ENCODE data around the gene TMPRSS3.

TMPRSS3 gene

GRCh38 chr21:42379426-42380215, 16.2 kb downstream of the TMPRSS3 start:
- Histone ChIP-seq H3K4me1 (ENCODE audit: control insufficient read depth, insufficient read depth, low read length) (peaks cover 2% of the 10 kb centered on the region; the same call in 1 of the 2 replicates), H3K36me3 (ENCODE audit: control insufficient read depth, insufficient read depth, low read length) (no peaks in the 10 kb centered on the region), H3K9me3 (ENCODE audit: control insufficient read depth, insufficient read depth, low read length) (no peaks in the 10 kb centered on the region), H3K4me3 (ENCODE audit: low read length) (no peak overlapping the region), H3K27me3 (ENCODE audit: control insufficient read depth, insufficient read depth, low read length) (no peaks in the 10 kb centered on the region), H3K27ac (ENCODE audit: low read length) (no peak overlapping the region)
- no CpG with 5 or more reads among the region's 17 CpGs for WGBS (ENCODE audit: insufficient coverage, insufficient read length)
- no peak for DNase-seq (ENCODE audit: low read depth, low spot score)

- no CpG with 5 or more reads among the region's 8 CpGs for WGBS (ENCODE audit: insufficient coverage, insufficient read length)
Measured at GRCh38 chr21:42378418-42378817, 17.4 kb downstream of the TMPRSS3 start.

GRCh38 chr21:42377951-42378340, 17.9 kb downstream of the TMPRSS3 start:
- H3K27ac ChIP-seq (ENCODE audit: low read length), result no peak overlapping the region
- no peaks in the 10 kb centered on the region for H3K27me3 ChIP-seq (ENCODE audit: control insufficient read depth, insufficient read depth, low read length)

More at GRCh38 chr21:42378418-42378817, 17.4 kb downstream of the TMPRSS3 start:
- Histone ChIP-seq H3K27me3 (ENCODE audit: control insufficient read depth, insufficient read depth, low read length) (no peaks in the 10 kb centered on the region), H3K4me3 (ENCODE audit: low read length) (no peak overlapping the region), H3K27ac (ENCODE audit: low read length) (no peak overlapping the region), H3K4me1 (ENCODE audit: control insufficient read depth, insufficient read depth, low read length) (peaks cover 2% of the 10 kb centered on the region; the same call in 1 of the 2 replicates), H3K36me3 (ENCODE audit: control insufficient read depth, insufficient read depth, low read length) (no peaks in the 10 kb centered on the region), H3K9me3 (ENCODE audit: control insufficient read depth, insufficient read depth, low read length) (no peaks in the 10 kb centered on the region)
- DNase-seq (ENCODE audit: low read depth, low spot score), result no peak

GRCh38 chr21:42377211-42377950, 18.5 kb downstream of the TMPRSS3 start:
- Histone ChIP-seq H3K4me1 (ENCODE audit: control insufficient read depth, insufficient read depth, low read length) (peaks cover 2% of the 10 kb centered on the region; the same call in 1 of the 2 replicates), H3K9me3 (ENCODE audit: control insufficient read depth, insufficient read depth, low read length) (no peaks in the 10 kb centered on the region), H3K27ac (ENCODE audit: low read length) (no peak overlapping the region), H3K36me3 (ENCODE audit: control insufficient read depth, insufficient read depth, low read length) (no peaks in the 10 kb centered on the region), H3K27me3 (ENCODE audit: control insufficient read depth, insufficient read depth, low read length) (no peaks in the 10 kb centered on the region), H3K4me3 (ENCODE audit: low read length) (no peak overlapping the region)
- DNase-seq (ENCODE audit: low read depth, low spot score), result no peak
- WGBS (ENCODE audit: insufficient coverage, insufficient read length), result no CpG with 5 or more reads among the region's 24 CpGs

More at GRCh38 chr21:42377951-42378340, 17.9 kb downstream of the TMPRSS3 start:
- no peaks in the 10 kb centered on the region for H3K36me3 ChIP-seq (ENCODE audit: control insufficient read depth, insufficient read depth, low read length)
- H3K4me1 ChIP-seq (ENCODE audit: control insufficient read depth, insufficient read depth, low read length), result peaks cover 2% of the 10 kb centered on the region; the same call in 1 of the 2 replicates
- no CpG with 5 or more reads among the region's 5 CpGs for WGBS (ENCODE audit: insufficient coverage, insufficient read length)
- no peak for DNase-seq (ENCODE audit: low read depth, low spot score)
- H3K4me3 ChIP-seq (ENCODE audit: low read length), result no peak overlapping the region
- no peaks in the 10 kb centered on the region for H3K9me3 ChIP-seq (ENCODE audit: control insufficient read depth, insufficient read depth, low read length)

- no peaks in the 10 kb centered on the region for H3K9me3 ChIP-seq (ENCODE audit: control insufficient read depth, insufficient read depth, low read length)
- WGBS (ENCODE audit: insufficient coverage, insufficient read length), result no CpG with 5 or more reads among the region's 32 CpGs
- no peaks in the 10 kb centered on the region for H3K36me3 ChIP-seq (ENCODE audit: control insufficient read depth, insufficient read depth, low read length)
- no peaks in the 10 kb centered on the region for H3K27me3 ChIP-seq (ENCODE audit: control insufficient read depth, insufficient read depth, low read length)
- no peak overlapping the region for H3K4me3 ChIP-seq (ENCODE audit: low read length)
- peaks cover 2% of the 10 kb centered on the region; the same call in 1 of the 2 replicates for H3K4me1 ChIP-seq (ENCODE audit: control insufficient read depth, insufficient read depth, low read length)
- H3K27ac ChIP-seq (ENCODE audit: low read length), result no peak overlapping the region
- DNase-seq (ENCODE audit: low read depth, low spot score), result no peak
Measured at GRCh38 chr21:42376338-42376982, 19.4 kb downstream of the TMPRSS3 start.

- Histone ChIP-seq H3K27ac (ENCODE audit: low read length) (no peak overlapping the region), H3K4me3 (ENCODE audit: low read length) (no peak overlapping the region), H3K4me1 (ENCODE audit: control insufficient read depth, insufficient read depth, low read length) (peaks cover 2% of the 10 kb centered on the region; the same call in 1 of the 2 replicates), H3K27me3 (ENCODE audit: control insufficient read depth, insufficient read depth, low read length) (no peaks in the 10 kb centered on the region), H3K36me3 (ENCODE audit: control insufficient read depth, insufficient read depth, low read length) (no peaks in the 10 kb centered on the region), H3K9me3 (ENCODE audit: control insufficient read depth, insufficient read depth, low read length) (no peaks in the 10 kb centered on the region)
- WGBS (ENCODE audit: insufficient coverage, insufficient read length), result no CpG with 5 or more reads among the region's 3 CpGs
- no peak for DNase-seq (ENCODE audit: low read depth, low spot score)
Measured at GRCh38 chr21:42375966-42376337, 19.9 kb downstream of the TMPRSS3 start.

- H3K9me3 ChIP-seq (ENCODE audit: control insufficient read depth, insufficient read depth, low read length), result no peaks in the 10 kb centered on the region
- H3K27ac ChIP-seq (ENCODE audit: low read length), result no peak overlapping the region
- no CpG with 5 or more reads among the region's 11 CpGs for WGBS (ENCODE audit: insufficient coverage, insufficient read length)
- H3K36me3 ChIP-seq (ENCODE audit: control insufficient read depth, insufficient read depth, low read length), result no peaks in the 10 kb centered on the region
- peaks cover 2% of the 10 kb centered on the region; the same call in 1 of the 2 replicates for H3K4me1 ChIP-seq (ENCODE audit: control insufficient read depth, insufficient read depth, low read length)
- no peak for DNase-seq (ENCODE audit: low read depth, low spot score)
- H3K27me3 ChIP-seq (ENCODE audit: control insufficient read depth, insufficient read depth, low read length), result no peaks in the 10 kb centered on the region
- H3K4me3 ChIP-seq (ENCODE audit: low read length), result no peak overlapping the region
Measured at GRCh38 chr21:42375506-42375905, 20.3 kb downstream of the TMPRSS3 start.

- H3K4me3 ChIP-seq (ENCODE audit: low read length), result no peak overlapping the region
- peaks cover 2% of the 10 kb centered on the region; the same call in 1 of the 2 replicates for H3K4me1 ChIP-seq (ENCODE audit: control insufficient read depth, insufficient read depth, low read length)
- H3K9me3 ChIP-seq (ENCODE audit: control insufficient read depth, insufficient read depth, low read length), result no peaks in the 10 kb centered on the region
- no peaks in the 10 kb centered on the region for H3K27me3 ChIP-seq (ENCODE audit: control insufficient read depth, insufficient read depth, low read length)
- no peak overlapping the region for H3K27ac ChIP-seq (ENCODE audit: low read length)
- H3K36me3 ChIP-seq (ENCODE audit: control insufficient read depth, insufficient read depth, low read length), result no peaks in the 10 kb centered on the region
- no CpG with 5 or more reads among the region's 23 CpGs for WGBS (ENCODE audit: insufficient coverage, insufficient read length)
- no peak for DNase-seq (ENCODE audit: low read depth, low spot score)
Measured at GRCh38 chr21:42374864-42375499, 20.9 kb downstream of the TMPRSS3 start.

- H3K27ac ChIP-seq (ENCODE audit: low read length), result no peak overlapping the region
- no peaks in the 10 kb centered on the region for H3K27me3 ChIP-seq (ENCODE audit: control insufficient read depth, insufficient read depth, low read length)
- no peak for DNase-seq (ENCODE audit: low read depth, low spot score)
- no peak overlapping the region for H3K4me3 ChIP-seq (ENCODE audit: low read length)
- H3K9me3 ChIP-seq (ENCODE audit: control insufficient read depth, insufficient read depth, low read length), result no peaks in the 10 kb centered on the region
- no peaks in the 10 kb centered on the region for H3K36me3 ChIP-seq (ENCODE audit: control insufficient read depth, insufficient read depth, low read length)
- WGBS (ENCODE audit: insufficient coverage, insufficient read length), result no CpG with 5 or more reads among the region's 7 CpGs
- peaks cover 2% of the 10 kb centered on the region; the same call in 1 of the 2 replicates for H3K4me1 ChIP-seq (ENCODE audit: control insufficient read depth, insufficient read depth, low read length)
Measured at GRCh38 chr21:42374457-42374856, 21.4 kb downstream of the TMPRSS3 start.

Measured in iPS DF 6.9 (cell line).